Hematopoietic multipotent progenitor cell treated with erythropoietin and hydrocortisone succinate and interleukin-3 and kit ligand, for 6 days (in vitro differentiated cells): ENCODE measurements around the gene EDIL3.
"Not testable (repeated sequence)": the region's sequence is repeated elsewhere in the genome, so short reads cannot be mapped to it uniquely, and the experiment has no call there.

Source experiments
- DNase-seq: peaks from one replicate; pipeline ENCODE4 v3.0.0-alpha.2; 2015

EDIL3 gene

GRCh38 chr5:84378420-84378819, 6.3 kb downstream of the EDIL3 start:
- no peak for DNase-seq

GRCh38 chr5:84376346-84376745, 8.3 kb downstream of the EDIL3 start:
- no peak for DNase-seq

GRCh38 chr5:84374568-84374967, 10.1 kb downstream of the EDIL3 start:
- no peak for DNase-seq

GRCh38 chr5:84373506-84373905, 11.2 kb downstream of the EDIL3 start:
- no peak for DNase-seq

GRCh38 chr5:84372066-84372695, 12.5 kb downstream of the EDIL3 start:
- no peak for DNase-seq

- no peak for DNase-seq
Observed at GRCh38 chr5:84370176-84370575, 14.5 kb downstream of the EDIL3 start.

- DNase-seq = no peak
Observed at GRCh38 chr5:84364043-84364442, 20.6 kb downstream of the EDIL3 start.

GRCh38 chr5:84362061-84362720, 22.5 kb downstream of the EDIL3 start:
- DNase-seq = no peak

GRCh38 chr5:84361572-84361971, 23.1 kb downstream of the EDIL3 start:
- DNase-seq = no peak

GRCh38 chr5:84360056-84360455, 24.6 kb downstream of the EDIL3 start:
- no peak for DNase-seq

- DNase-seq = no peak
Observed at GRCh38 chr5:84354101-84354500, 30.6 kb downstream of the EDIL3 start.

- DNase-seq = no peak
Observed at GRCh38 chr5:84344788-84345187, 39.9 kb downstream of the EDIL3 start.

GRCh38 chr5:84343171-84343570, 41.5 kb downstream of the EDIL3 start:
- no peak for DNase-seq

GRCh38 chr5:84332106-84332505, 52.6 kb downstream of the EDIL3 start:
- no peak for DNase-seq

GRCh38 chr5:84327591-84327990, 57.1 kb downstream of the EDIL3 start:
- DNase-seq = no peak

- DNase-seq = no peak
Observed at GRCh38 chr5:84322646-84323045, 62.0 kb downstream of the EDIL3 start.

- not testable (repeated sequence) for DNase-seq
Observed at GRCh38 chr5:84317826-84318225, 66.9 kb downstream of the EDIL3 start.

- not testable (repeated sequence) for DNase-seq
Observed at GRCh38 chr5:84312280-84312679, 72.4 kb downstream of the EDIL3 start.

- DNase-seq = not testable (repeated sequence)
Observed at GRCh38 chr5:84309850-84310249, 74.8 kb downstream of the EDIL3 start.

- DNase-seq = no peak
Observed at GRCh38 chr5:84306601-84307000, 78.1 kb downstream of the EDIL3 start.

GRCh38 chr5:84304599-84304998, 80.1 kb downstream of the EDIL3 start:
- no peak for DNase-seq

GRCh38 chr5:84303315-84303714, 81.4 kb downstream of the EDIL3 start:
- DNase-seq = no peak

GRCh38 chr5:84301535-84301934, 83.1 kb downstream of the EDIL3 start:
- no peak for DNase-seq

- no peak for DNase-seq
Observed at GRCh38 chr5:84299959-84300358, 84.7 kb downstream of the EDIL3 start.

GRCh38 chr5:84298628-84299027, 86.1 kb downstream of the EDIL3 start:
- peak; percentile 7 for DNase-seq
